ENCODE results near the gene CELF4.

Gene CELF4

GRCh38 chr18:37391698-37392548 lies 173.7 kb downstream of the CELF4 start:
- Histone ChIP-seq H3K4me2 (ENCODE audit: low read depth, low read length, poor library complexity, severe bottlenecking) (no peak overlapping the region), H3K27me3 (ENCODE audit: low read length) (no peaks in the 10 kb centered on the region), H4K20me1 (ENCODE audit: low read depth, low read length) (no peaks in the 10 kb centered on the region), H3K9me2 (replicated peaks; ENCODE audit: insufficient read depth, low read length) (no peaks in the 10 kb centered on the region), H3K36me3 (ENCODE audit: low read length) (no peaks in the 10 kb centered on the region), H3F3A (ENCODE audit: insufficient read depth) (no peaks in the 10 kb centered on the region), H3K9ac (ENCODE audit: low read length) (no peak overlapping the region), H3K9me3 (ENCODE audit: insufficient read depth, low read length) (no peaks in the 10 kb centered on the region), H2AFZ (ENCODE audit: low read depth, low read length, severe bottlenecking) (no peak overlapping the region), H3K27ac (ENCODE audit: low read depth, low read length) (no peak overlapping the region), H3K79me2 (ENCODE audit: insufficient read depth, low read length) (no peaks in the 10 kb centered on the region), H3K4me3 (ENCODE audit: insufficient read depth, low read length, poor library complexity, severe bottlenecking) (no peak overlapping the region)
- TF ChIP-seq CTCF (IDR thresholded peaks at IDR 0.05; ENCODE audit: insufficient read depth, low read length, poor library complexity, severe bottlenecking) (no peak), EZH2phosphoT487 (conservative IDR thresholded peaks at IDR 0.05; ENCODE audit: low read length) (no peak)

GRCh38 chr18:37391156-37391555 lies 174.4 kb downstream of the CELF4 start:
- Histone ChIP-seq H3K27ac (ENCODE audit: low read depth, low read length) (no peak overlapping the region), H3K36me3 (ENCODE audit: low read length) (no peaks in the 10 kb centered on the region), H2AFZ (ENCODE audit: low read depth, low read length, severe bottlenecking) (no peak overlapping the region), H3K27me3 (ENCODE audit: low read length) (no peaks in the 10 kb centered on the region), H3K9me3 (ENCODE audit: insufficient read depth, low read length) (no peaks in the 10 kb centered on the region), H3K9ac (ENCODE audit: low read length) (no peak overlapping the region), H3K79me2 (ENCODE audit: insufficient read depth, low read length) (no peaks in the 10 kb centered on the region), H3K9me2 (replicated peaks; ENCODE audit: insufficient read depth, low read length) (no peaks in the 10 kb centered on the region), H3K4me3 (ENCODE audit: insufficient read depth, low read length, poor library complexity, severe bottlenecking) (no peak overlapping the region), H3K4me2 (ENCODE audit: low read depth, low read length, poor library complexity, severe bottlenecking) (no peak overlapping the region), H3F3A (ENCODE audit: insufficient read depth) (no peaks in the 10 kb centered on the region), H4K20me1 (ENCODE audit: low read depth, low read length) (no peaks in the 10 kb centered on the region)
- TF ChIP-seq CTCF (IDR thresholded peaks at IDR 0.05; ENCODE audit: insufficient read depth, low read length, poor library complexity, severe bottlenecking) (no peak), EZH2phosphoT487 (conservative IDR thresholded peaks at IDR 0.05; ENCODE audit: low read length) (no peak)

GRCh38 chr18:37390687-37391086 lies 174.9 kb downstream of the CELF4 start:
- H3K4me3 ChIP-seq (ENCODE audit: insufficient read depth, low read length, poor library complexity, severe bottlenecking): no peak overlapping the region
- no peaks in the 10 kb centered on the region for H4K20me1 ChIP-seq (ENCODE audit: low read depth, low read length)
- H3K27me3 ChIP-seq (ENCODE audit: low read length): no peaks in the 10 kb centered on the region
- H3K9ac ChIP-seq (ENCODE audit: low read length): no peak overlapping the region
- H3K4me2 ChIP-seq (ENCODE audit: low read depth, low read length, poor library complexity, severe bottlenecking): no peak overlapping the region
- no peaks in the 10 kb centered on the region for H3K9me3 ChIP-seq (ENCODE audit: insufficient read depth, low read length)
- H3K79me2 ChIP-seq (ENCODE audit: insufficient read depth, low read length): no peaks in the 10 kb centered on the region
- no peak overlapping the region for H2AFZ ChIP-seq (ENCODE audit: low read depth, low read length, severe bottlenecking)
- H3K36me3 ChIP-seq (ENCODE audit: low read length): no peaks in the 10 kb centered on the region
- no peaks in the 10 kb centered on the region for H3K9me2 ChIP-seq (replicated peaks; ENCODE audit: insufficient read depth, low read length)
- H3K27ac ChIP-seq (ENCODE audit: low read depth, low read length): no peak overlapping the region
- no peak for TF ChIP-seq EZH2phosphoT487 (conservative IDR thresholded peaks at IDR 0.05; ENCODE audit: low read length)
- no peak for TF ChIP-seq CTCF (IDR thresholded peaks at IDR 0.05; ENCODE audit: insufficient read depth, low read length, poor library complexity, severe bottlenecking)
- H3F3A ChIP-seq (ENCODE audit: insufficient read depth): no peaks in the 10 kb centered on the region
